Chondrocyte (in vitro differentiated cells): Measurements from ENCODE around the gene FOXD4L6. TPM values are rescaled to one million over a fixed set of nuclear protein-coding genes. Genes with fewer than 3 reads are reported as not detected.

Experiments
- total RNA-seq: library from RNA; stranded (reverse); gene quantifications from 3 replicates; pipeline ENCODE4 v1.2.1, GENCODE V29; 2021

FOXD4L6 gene
- total RNA-seq, 1 donor from 2014 or later, result not detected

Other genes starting within 250 kb of the FOXD4L6 start
- gene ZNG1F, start 60.6 kb upstream of the FOXD4L6 start, total RNA-seq, result 8.1 to 9.8 TPM (median 8.6 TPM) in 3 replicates